Measurements from ENCODE around the gene ADAMTSL2. TPM values are rescaled to one million over a fixed set of nuclear protein-coding genes. Genes with fewer than 3 reads are reported as not detected.

Gene ADAMTSL2
- total RNA-seq, 2 donors from 2014 or later, result 0.18 to 0.93 TPM

DNA sequence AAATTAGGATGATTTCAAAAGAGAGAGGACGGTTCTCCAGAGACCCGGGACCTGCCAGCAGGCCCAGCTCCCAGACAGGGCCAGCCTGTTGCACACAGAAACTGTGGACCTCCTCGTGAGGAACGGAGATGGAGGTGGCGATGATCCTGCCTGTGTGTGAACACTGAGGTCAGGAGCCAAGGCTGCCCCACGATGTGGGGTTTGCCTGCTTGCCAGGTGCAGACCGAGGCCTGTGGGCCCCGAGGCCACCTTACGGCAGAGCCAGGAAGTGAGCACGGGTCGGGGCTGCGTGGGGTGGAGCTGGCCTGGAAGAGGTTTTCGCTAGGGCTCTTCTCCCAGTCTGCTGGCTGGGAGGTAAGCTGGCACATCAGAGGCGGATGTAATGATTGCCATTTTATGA lies 70.4 kb downstream of the ADAMTSL2 start:
- H3K9ac ChIP-seq (ENCODE audit: extremely low read depth, low read length, poor library complexity, severe bottlenecking), result no peak overlapping the region
- no peak for DNase-seq
- Mint-ChIP-seq H3K4me3 (no peak overlapping the region), H3K27ac (no peak overlapping the region), H3K27me3 (ENCODE audit: insufficient read depth) (peaks cover 33% of the 10 kb centered on the region), H3K36me3 (ENCODE audit: low read depth) (no peaks in the 10 kb centered on the region), H3K4me1 (no peaks in the 10 kb centered on the region), H3K9me3 (no peaks in the 10 kb centered on the region)
- no peak overlapping the region for H3K27ac ChIP-seq (ENCODE audit: low read depth, low read length)
- H3K27me3 ChIP-seq (ENCODE audit: control insufficient read depth, insufficient read depth, low read length, poor library complexity, severe bottlenecking), result peaks cover 32% of the 10 kb centered on the region
- H3K4me3 ChIP-seq (ENCODE audit: low read length), result no peak overlapping the region
- 84 to 100% methylated on average over 4 to 14 of the region's 14 CpGs for WGBS, 2 experiments (ENCODE audit: insufficient coverage in 1 of 2, insufficient read length in 1 of 2)
- H3K36me3 ChIP-seq (ENCODE audit: control insufficient read depth, insufficient read depth, low read length), result no peaks in the 10 kb centered on the region
- TF ChIP-seq, protein P1, sequence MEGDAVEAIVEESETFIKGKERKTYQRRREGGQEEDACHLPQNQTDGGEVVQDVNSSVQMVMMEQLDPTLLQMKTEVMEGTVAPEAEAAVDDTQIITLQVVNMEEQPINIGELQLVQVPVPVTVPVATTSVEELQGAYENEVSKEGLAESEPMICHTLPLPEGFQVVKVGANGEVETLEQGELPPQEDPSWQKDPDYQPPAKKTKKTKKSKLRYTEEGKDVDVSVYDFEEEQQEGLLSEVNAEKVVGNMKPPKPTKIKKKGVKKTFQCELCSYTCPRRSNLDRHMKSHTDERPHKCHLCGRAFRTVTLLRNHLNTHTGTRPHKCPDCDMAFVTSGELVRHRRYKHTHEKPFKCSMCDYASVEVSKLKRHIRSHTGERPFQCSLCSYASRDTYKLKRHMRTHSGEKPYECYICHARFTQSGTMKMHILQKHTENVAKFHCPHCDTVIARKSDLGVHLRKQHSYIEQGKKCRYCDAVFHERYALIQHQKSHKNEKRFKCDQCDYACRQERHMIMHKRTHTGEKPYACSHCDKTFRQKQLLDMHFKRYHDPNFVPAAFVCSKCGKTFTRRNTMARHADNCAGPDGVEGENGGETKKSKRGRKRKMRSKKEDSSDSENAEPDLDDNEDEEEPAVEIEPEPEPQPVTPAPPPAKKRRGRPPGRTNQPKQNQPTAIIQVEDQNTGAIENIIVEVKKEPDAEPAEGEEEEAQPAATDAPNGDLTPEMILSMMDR (conservative IDR thresholded peaks at IDR 0.05), result peak; percentile 27
- no peaks in the 10 kb centered on the region for H3K9me3 ChIP-seq (ENCODE audit: control insufficient read depth, low read length)
- no peaks in the 10 kb centered on the region for H3K4me1 ChIP-seq (ENCODE audit: control insufficient read depth, insufficient read depth, low read length)

DNA sequence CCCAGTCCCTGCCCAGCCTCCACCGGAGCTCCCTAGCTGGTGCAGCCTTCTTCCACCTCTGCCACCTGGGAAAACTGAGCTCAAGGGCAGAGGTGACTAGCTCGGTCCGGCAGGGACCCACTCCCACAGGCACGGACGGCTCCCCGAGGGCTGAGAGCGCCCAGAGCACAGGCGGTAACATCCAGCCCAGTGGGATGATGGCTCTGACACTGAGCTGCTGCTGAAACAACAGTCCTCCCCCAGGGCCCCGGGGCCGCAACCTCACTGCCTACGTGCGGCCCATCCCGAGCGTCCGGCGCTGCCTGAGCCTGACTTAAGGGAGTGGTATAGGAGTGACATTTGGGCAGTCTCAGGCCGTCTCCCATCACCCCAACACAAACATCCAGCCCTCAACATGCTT lies 70.9 kb downstream of the ADAMTSL2 start:
- H3K4me3 Mint-ChIP-seq, result no peak overlapping the region
- H3K4me1 ChIP-seq (ENCODE audit: control insufficient read depth, insufficient read depth, low read length), result no peaks in the 10 kb centered on the region
- no peaks in the 10 kb centered on the region for H3K36me3 Mint-ChIP-seq (ENCODE audit: low read depth)
- H3K36me3 ChIP-seq (ENCODE audit: control insufficient read depth, insufficient read depth, low read length), result no peaks in the 10 kb centered on the region
- H3K27ac Mint-ChIP-seq, result peak overlapping the region; percentile 64
- DNase-seq, result no peak
- no peak overlapping the region for H3K4me3 ChIP-seq (ENCODE audit: low read length)
- no peaks in the 10 kb centered on the region for H3K9me3 Mint-ChIP-seq
- H3K9me3 ChIP-seq (ENCODE audit: control insufficient read depth, low read length), result no peaks in the 10 kb centered on the region
- H3K27ac ChIP-seq (ENCODE audit: low read depth, low read length), result no peak overlapping the region
- no peak overlapping the region for H3K9ac ChIP-seq (ENCODE audit: extremely low read depth, low read length, poor library complexity, severe bottlenecking)
- peaks cover 37% of the 10 kb centered on the region for H3K27me3 Mint-ChIP-seq (ENCODE audit: insufficient read depth)
- WGBS, 2 experiments (ENCODE audit: insufficient coverage in 1 of 2, insufficient read length in 1 of 2), result 92 to 98% methylated on average over 10 to 14 of the region's 17 CpGs
- TF ChIP-seq, protein P1 (conservative IDR thresholded peaks at IDR 0.05), result no peak
- peaks cover 38% of the 10 kb centered on the region for H3K27me3 ChIP-seq (ENCODE audit: control insufficient read depth, insufficient read depth, low read length, poor library complexity, severe bottlenecking)
- H3K4me1 Mint-ChIP-seq, result no peaks in the 10 kb centered on the region

- H3K4me3 Mint-ChIP-seq, result no peak overlapping the region
- H3K27ac Mint-ChIP-seq, result peak overlapping the region; percentile 64
- TF ChIP-seq, protein P1 (conservative IDR thresholded peaks at IDR 0.05), result no peak
- H3K27me3 ChIP-seq (ENCODE audit: control insufficient read depth, insufficient read depth, low read length, poor library complexity, severe bottlenecking), result peaks cover 45% of the 10 kb centered on the region
- H3K9me3 Mint-ChIP-seq, result no peaks in the 10 kb centered on the region
- WGBS, 2 experiments (ENCODE audit: insufficient coverage in 1 of 2, insufficient read length in 1 of 2), result 82 to 97% methylated on average over 5 to 16 of the region's 16 CpGs
- no peak overlapping the region for H3K4me3 ChIP-seq (ENCODE audit: low read length)
- no peaks in the 10 kb centered on the region for H3K9me3 ChIP-seq (ENCODE audit: control insufficient read depth, low read length)
- H3K9ac ChIP-seq (ENCODE audit: extremely low read depth, low read length, poor library complexity, severe bottlenecking), result no peak overlapping the region
- peaks cover 40% of the 10 kb centered on the region for H3K27me3 Mint-ChIP-seq (ENCODE audit: insufficient read depth)
- no peaks in the 10 kb centered on the region for H3K36me3 Mint-ChIP-seq (ENCODE audit: low read depth)
- H3K4me1 ChIP-seq (ENCODE audit: control insufficient read depth, insufficient read depth, low read length), result no peaks in the 10 kb centered on the region
- DNase-seq, result no peak
- H3K4me1 Mint-ChIP-seq, result no peaks in the 10 kb centered on the region
- no peaks in the 10 kb centered on the region for H3K36me3 ChIP-seq (ENCODE audit: control insufficient read depth, insufficient read depth, low read length)
- H3K27ac ChIP-seq (ENCODE audit: low read depth, low read length), result no peak overlapping the region
These were observed 71.6 kb downstream of the ADAMTSL2 start for GRCh38 chr9:133605856-133606707.

Measured in endodermal cell (in vitro differentiated cells).